ENCODE measurements around the gene SAE1. TPM values are rescaled to one million over a fixed set of nuclear protein-coding genes. Genes with fewer than 3 reads are reported as not detected.

Gene SAE1
- total RNA-seq, 1 experiment from 2014 or later: 234 TPM

DNA sequence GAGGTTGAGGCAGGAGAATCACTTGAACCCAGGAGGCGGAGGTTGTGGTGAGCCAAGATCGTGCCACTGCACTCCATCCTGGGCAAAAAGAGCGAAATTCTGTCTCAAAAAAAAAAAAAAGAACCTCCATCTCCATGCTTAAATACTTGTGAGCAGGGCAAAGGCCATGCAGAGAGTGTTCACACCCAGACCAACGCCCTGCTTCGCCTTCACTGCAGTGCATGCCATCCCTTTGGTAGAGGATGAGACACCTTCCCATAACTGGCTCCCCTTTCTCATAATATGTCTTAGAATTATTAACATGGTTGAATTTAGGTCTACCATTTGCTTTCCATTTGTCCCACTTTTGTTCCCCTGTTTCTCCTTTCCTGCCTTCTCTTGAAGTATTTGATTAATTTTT lies 84.9 kb downstream of the SAE1 start:
- no peaks in the 10 kb centered on the region for H3K79me1 ChIP-seq (ENCODE audit: insufficient read depth, low read depth, low read length, poor library complexity, severe bottlenecking)
- no peak overlapping the region for H2AFZ ChIP-seq (ENCODE audit: low read length)
- Mint-ChIP-seq H3K4me3 (no peak overlapping the region), H3K4me1 (peaks cover 3% of the 10 kb centered on the region in 2 experiments), H3K9me3 (no peaks in the 10 kb centered on the region; a peak in 1 of 5 replicates), H3K27me3 (ENCODE audit: low read depth) (no peaks in the 10 kb centered on the region), H3K36me3 (ENCODE audit: insufficient read depth in 1 of 3, low read depth in 3 of 3) (peaks cover 5 to 26% (median 18%) of the 10 kb centered on the region in 3 experiments; a peak in 6 of 7 replicates), H3K27ac (peak overlapping the region in 1 of 3 experiments; percentile 17; a peak in 2 of 7 replicates)
- no peak overlapping the region for H3K9ac ChIP-seq (ENCODE audit: extremely low read depth, insufficient read length, low read length)
- no peaks in the 10 kb centered on the region for H3K23me2 ChIP-seq (ENCODE audit: insufficient read length, low read depth, low read length, poor library complexity, severe bottlenecking)
- H2BK120ac ChIP-seq (ENCODE audit: low read depth, low read length, poor library complexity, severe bottlenecking): no peak overlapping the region
- H2AK5ac ChIP-seq (ENCODE audit: insufficient read length, low read length): no peak overlapping the region
- no peak overlapping the region for H4K91ac ChIP-seq (ENCODE audit: insufficient read length, low read depth, low read length)
- no peak overlapping the region for H4K5ac ChIP-seq (ENCODE audit: insufficient read length, low read depth, low read length)
- no CpG with 5 or more reads among the region's 5 CpGs for WGBS (ENCODE audit: extremely low coverage, insufficient read length, low lambda C conversion rate)
- no peak overlapping the region for H3K14ac ChIP-seq (ENCODE audit: insufficient read depth, low read length)
- H3K4ac ChIP-seq (ENCODE audit: low read depth, low read length): no peak overlapping the region
- H2BK12ac ChIP-seq (ENCODE audit: insufficient read length, low read depth, low read length): no peak overlapping the region
- no peak for DNase-seq
- H3K4me2 ChIP-seq (ENCODE audit: insufficient read depth, insufficient read length, low read length): no peak overlapping the region
- H4K20me1 ChIP-seq (ENCODE audit: control insufficient read depth, insufficient read depth, insufficient read length): no peaks in the 10 kb centered on the region
- no peaks in the 10 kb centered on the region for H3K27me3 ChIP-seq (ENCODE audit: insufficient read depth, low read length)
- no peak overlapping the region for H4K8ac ChIP-seq (replicated peaks; ENCODE audit: insufficient read length, low read depth, low read length)
- H3K4me1 ChIP-seq (ENCODE audit: insufficient read depth, low read length): no peaks in the 10 kb centered on the region
- no peak overlapping the region for H2BK15ac ChIP-seq (ENCODE audit: low read depth, low read length)
- no peak overlapping the region for H2BK5ac ChIP-seq (ENCODE audit: insufficient read length, low read length)
- H3T11ph ChIP-seq (ENCODE audit: low read length): no peak overlapping the region
- TF ChIP-seq, protein P1, sequence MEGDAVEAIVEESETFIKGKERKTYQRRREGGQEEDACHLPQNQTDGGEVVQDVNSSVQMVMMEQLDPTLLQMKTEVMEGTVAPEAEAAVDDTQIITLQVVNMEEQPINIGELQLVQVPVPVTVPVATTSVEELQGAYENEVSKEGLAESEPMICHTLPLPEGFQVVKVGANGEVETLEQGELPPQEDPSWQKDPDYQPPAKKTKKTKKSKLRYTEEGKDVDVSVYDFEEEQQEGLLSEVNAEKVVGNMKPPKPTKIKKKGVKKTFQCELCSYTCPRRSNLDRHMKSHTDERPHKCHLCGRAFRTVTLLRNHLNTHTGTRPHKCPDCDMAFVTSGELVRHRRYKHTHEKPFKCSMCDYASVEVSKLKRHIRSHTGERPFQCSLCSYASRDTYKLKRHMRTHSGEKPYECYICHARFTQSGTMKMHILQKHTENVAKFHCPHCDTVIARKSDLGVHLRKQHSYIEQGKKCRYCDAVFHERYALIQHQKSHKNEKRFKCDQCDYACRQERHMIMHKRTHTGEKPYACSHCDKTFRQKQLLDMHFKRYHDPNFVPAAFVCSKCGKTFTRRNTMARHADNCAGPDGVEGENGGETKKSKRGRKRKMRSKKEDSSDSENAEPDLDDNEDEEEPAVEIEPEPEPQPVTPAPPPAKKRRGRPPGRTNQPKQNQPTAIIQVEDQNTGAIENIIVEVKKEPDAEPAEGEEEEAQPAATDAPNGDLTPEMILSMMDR (conservative IDR thresholded peaks at IDR 0.05): no peak
- H3K23ac ChIP-seq (ENCODE audit: insufficient read length, low read depth, low read length): no peak overlapping the region
- no peaks in the 10 kb centered on the region for H3K9me3 ChIP-seq (ENCODE audit: control insufficient read depth, low read depth, low read length)
- H3K18ac ChIP-seq (ENCODE audit: insufficient read length, low read depth, low read length): no peak overlapping the region
- no peak overlapping the region for H2BK20ac ChIP-seq (ENCODE audit: low read depth, low read length, poor library complexity, severe bottlenecking)
- H3K79me2 ChIP-seq (ENCODE audit: insufficient read depth, low read length): no peaks in the 10 kb centered on the region
- H3K27ac ChIP-seq (ENCODE audit: insufficient read length, low read depth, low read length): no peak overlapping the region
- H3K56ac ChIP-seq (ENCODE audit: insufficient read length, low read depth, low read length): no peak overlapping the region

Measured in H9 (cell line).